ENCODE data around the gene ZNF462. TPM values are rescaled to one million over a fixed set of nuclear protein-coding genes. Genes with fewer than 3 reads are reported as not detected.

The ZNF462 gene
- total RNA-seq, 2 experiments from 2014 or later: 0.33 to 0.40 TPM

GRCh38 chr9:106963684-106964083, 100.7 kb downstream of the ZNF462 start:
- Mint-ChIP-seq H3K9me3 (no peaks in the 10 kb centered on the region), H3K4me1 (ENCODE audit: low read depth) (peaks cover 22% of the 10 kb centered on the region), H3K36me3 (ENCODE audit: low read depth) (no peaks in the 10 kb centered on the region), H3K4me3 (no peak overlapping the region), H3K27ac (no peak overlapping the region), H3K27me3 (ENCODE audit: low read depth) (peaks cover 3% of the 10 kb centered on the region)
- no peak for DNase-seq
- intact Hi-C loops (cut with micrococcal nuclease): loop anchor here (1.0 to 5.0 kb wide), 2 partner anchors 280 to 1421 kb away; no protein-coding TSS in a partner anchor
- CTCF ChIA-PET: no interaction called here

GRCh38 chr9:106964329-106964728, 101.4 kb downstream of the ZNF462 start:
- intact Hi-C loops (cut with micrococcal nuclease): loop anchor here (1.0 to 5.0 kb wide), 2 partner anchors 279 to 1422 kb away; no protein-coding TSS in a partner anchor
- Mint-ChIP-seq H3K27ac (no peak overlapping the region), H3K4me3 (no peak overlapping the region), H3K9me3 (no peaks in the 10 kb centered on the region), H3K36me3 (ENCODE audit: low read depth) (no peaks in the 10 kb centered on the region), H3K4me1 (ENCODE audit: low read depth) (peaks cover 22% of the 10 kb centered on the region), H3K27me3 (ENCODE audit: low read depth) (peaks cover 3% of the 10 kb centered on the region)
- CTCF ChIA-PET: no interaction called here
- no peak for DNase-seq

GRCh38 chr9:106964822-106965525, 102.0 kb downstream of the ZNF462 start:
- Mint-ChIP-seq H3K4me3 (no peak overlapping the region), H3K9me3 (no peaks in the 10 kb centered on the region), H3K36me3 (ENCODE audit: low read depth) (no peaks in the 10 kb centered on the region), H3K4me1 (ENCODE audit: low read depth) (peaks cover 22% of the 10 kb centered on the region), H3K27me3 (ENCODE audit: low read depth) (peaks cover 3% of the 10 kb centered on the region), H3K27ac (no peak overlapping the region)
- DNase-seq: no peak
- intact Hi-C loops (cut with micrococcal nuclease): loop anchor here (1.0 to 5.0 kb wide), 3 partner anchors 44 to 1423 kb away; no protein-coding TSS in a partner anchor
- CTCF ChIA-PET: no interaction called here

- no peak for DNase-seq
- Mint-ChIP-seq H3K9me3 (no peaks in the 10 kb centered on the region), H3K4me3 (no peak overlapping the region), H3K36me3 (ENCODE audit: low read depth) (no peaks in the 10 kb centered on the region), H3K27ac (no peak overlapping the region), H3K27me3 (ENCODE audit: low read depth) (peaks cover 6% of the 10 kb centered on the region), H3K4me1 (ENCODE audit: low read depth) (peaks cover 22% of the 10 kb centered on the region)
- intact Hi-C loops (cut with micrococcal nuclease): no loop called here
- CTCF ChIA-PET: no interaction called here
These were observed 103.5 kb downstream of the ZNF462 start for GRCh38 chr9:106966481-106966880.

GRCh38 chr9:106969696-106970095, 106.7 kb downstream of the ZNF462 start:
- Mint-ChIP-seq H3K4me1 (ENCODE audit: low read depth) (peaks cover 7% of the 10 kb centered on the region), H3K9me3 (no peaks in the 10 kb centered on the region), H3K27ac (no peak overlapping the region), H3K36me3 (ENCODE audit: low read depth) (no peaks in the 10 kb centered on the region), H3K27me3 (ENCODE audit: low read depth) (peaks cover 6% of the 10 kb centered on the region), H3K4me3 (no peak overlapping the region)
- intact Hi-C loops (cut with micrococcal nuclease): no loop called here
- CTCF ChIA-PET: no interaction called here
- no peak for DNase-seq

GRCh38 chr9:106970219-106970975, 107.4 kb downstream of the ZNF462 start:
- Mint-ChIP-seq H3K4me1 (ENCODE audit: low read depth) (peaks cover under 1% of the 10 kb centered on the region), H3K27me3 (ENCODE audit: low read depth) (peaks cover 5% of the 10 kb centered on the region), H3K9me3 (no peaks in the 10 kb centered on the region), H3K27ac (peak overlapping the region; percentile 37), H3K36me3 (ENCODE audit: low read depth) (no peaks in the 10 kb centered on the region), H3K4me3 (no peak overlapping the region)
- no peak for DNase-seq
- CTCF ChIA-PET: interaction anchor here (0.7 kb wide), 2 partner anchors 66 to 94 kb away, joined by 3 to 4 read pairs; no protein-coding TSS in a partner anchor
- intact Hi-C loops (cut with micrococcal nuclease): no loop called here

- H3K9me3 Mint-ChIP-seq: no peaks in the 10 kb centered on the region
- H3K4me1 Mint-ChIP-seq (ENCODE audit: low read depth): no peaks in the 10 kb centered on the region
- no peaks in the 10 kb centered on the region for H3K36me3 Mint-ChIP-seq (ENCODE audit: low read depth)
- DNase-seq: no peak
- CTCF ChIA-PET: interaction anchor here (0.7 to 0.9 kb wide), 3 partner anchors 14 to 94 kb away, joined by 3 to 4 read pairs (median 3); no protein-coding TSS in a partner anchor
- no peak overlapping the region for H3K27ac Mint-ChIP-seq
- intact Hi-C loops (cut with micrococcal nuclease): no loop called here
- H3K4me3 Mint-ChIP-seq: no peak overlapping the region
- H3K27me3 Mint-ChIP-seq (ENCODE audit: low read depth): peaks cover 4% of the 10 kb centered on the region
These were observed 108.1 kb downstream of the ZNF462 start for GRCh38 chr9:106970976-106971457.

GRCh38 chr9:106972082-106972481, 109.1 kb downstream of the ZNF462 start:
- no peak for DNase-seq
- CTCF ChIA-PET: interaction anchor here (0.9 kb wide), 1 partner anchor 15 kb away, joined by 3 read pairs; no protein-coding TSS in a partner anchor
- Mint-ChIP-seq H3K36me3 (ENCODE audit: low read depth) (no peaks in the 10 kb centered on the region), H3K9me3 (no peaks in the 10 kb centered on the region), H3K4me1 (ENCODE audit: low read depth) (no peaks in the 10 kb centered on the region), H3K27ac (no peak overlapping the region), H3K4me3 (no peak overlapping the region), H3K27me3 (ENCODE audit: low read depth) (peaks cover 4% of the 10 kb centered on the region)
- intact Hi-C loops (cut with micrococcal nuclease): no loop called here

- no peaks in the 10 kb centered on the region for H3K9me3 Mint-ChIP-seq
- H3K4me3 Mint-ChIP-seq: no peak overlapping the region
- CTCF ChIA-PET: no interaction called here
- no peak for DNase-seq
- H3K27ac Mint-ChIP-seq: no peak overlapping the region
- no peaks in the 10 kb centered on the region for H3K36me3 Mint-ChIP-seq (ENCODE audit: low read depth)
- intact Hi-C loops (cut with micrococcal nuclease): no loop called here
- H3K4me1 Mint-ChIP-seq (ENCODE audit: low read depth): no peaks in the 10 kb centered on the region
- peaks cover 4% of the 10 kb centered on the region for H3K27me3 Mint-ChIP-seq (ENCODE audit: low read depth)
These were observed 111.4 kb downstream of the ZNF462 start for GRCh38 chr9:106974341-106974740.

- H3K4me1 Mint-ChIP-seq (ENCODE audit: low read depth): no peaks in the 10 kb centered on the region
- H3K9me3 Mint-ChIP-seq: no peaks in the 10 kb centered on the region
- H3K27ac Mint-ChIP-seq: no peak overlapping the region
- DNase-seq: no peak
- H3K4me3 Mint-ChIP-seq: no peak overlapping the region
- H3K36me3 Mint-ChIP-seq (ENCODE audit: low read depth): no peaks in the 10 kb centered on the region
- peaks cover 2% of the 10 kb centered on the region for H3K27me3 Mint-ChIP-seq (ENCODE audit: low read depth)
- intact Hi-C loops (cut with micrococcal nuclease): no loop called here
- CTCF ChIA-PET: no interaction called here
These were observed 113.8 kb downstream of the ZNF462 start for GRCh38 chr9:106976772-106977171.

GRCh38 chr9:106980551-106981101, 117.7 kb downstream of the ZNF462 start:
- CTCF ChIA-PET: no interaction called here
- intact Hi-C loops (cut with micrococcal nuclease): no loop called here
- no peak overlapping the region for H3K27ac Mint-ChIP-seq
- peaks cover 2% of the 10 kb centered on the region for H3K27me3 Mint-ChIP-seq (ENCODE audit: low read depth)
- no peak for DNase-seq
- H3K4me3 Mint-ChIP-seq: no peak overlapping the region
- no peaks in the 10 kb centered on the region for H3K9me3 Mint-ChIP-seq
- H3K36me3 Mint-ChIP-seq (ENCODE audit: low read depth): no peaks in the 10 kb centered on the region
- H3K4me1 Mint-ChIP-seq (ENCODE audit: low read depth): no peaks in the 10 kb centered on the region

GRCh38 chr9:106981396-106982287, 118.7 kb downstream of the ZNF462 start:
- CTCF ChIA-PET: no interaction called here
- H3K27me3 Mint-ChIP-seq (ENCODE audit: low read depth): peaks cover 2% of the 10 kb centered on the region
- H3K9me3 Mint-ChIP-seq: no peaks in the 10 kb centered on the region
- DNase-seq: no peak
- no peak overlapping the region for H3K4me3 Mint-ChIP-seq
- intact Hi-C loops (cut with micrococcal nuclease): no loop called here
- H3K27ac Mint-ChIP-seq: no peak overlapping the region
- H3K4me1 Mint-ChIP-seq (ENCODE audit: low read depth): no peaks in the 10 kb centered on the region
- no peaks in the 10 kb centered on the region for H3K36me3 Mint-ChIP-seq (ENCODE audit: low read depth)

All from activated naive CD4-positive, alpha-beta T cell treated with anti-CD3 and anti-CD28 coated beads for 36 hours (primary cell).